A673 (cell line): Measurements from ENCODE around the gene NACC2.

ENCODE experiments used
- CTCF ChIP-seq: fragments of 300-800, 200-600 bp; sonication (generic); conservative IDR thresholded peaks from 2 replicates; pipeline ENCODE4 v1.5.1; 2017; ENCODE audit warnings: low read depth, mild to moderate bottlenecking, antibody characterized with exemption, low read length, moderate library complexity, mixed read lengths
- EZH2 ChIP-seq: fragments of 200-600 bp; sonication (generic); IDR thresholded peaks from 2 replicates; pipeline ENCODE4 v1.6.1; 2017; ENCODE audit warnings: borderline replicate concordance, low read depth, mild to moderate bottlenecking, mixed read lengths, antibody characterized with exemption, low read length; ENCODE audit not compliant: poor library complexity, severe bottlenecking

DNA sequence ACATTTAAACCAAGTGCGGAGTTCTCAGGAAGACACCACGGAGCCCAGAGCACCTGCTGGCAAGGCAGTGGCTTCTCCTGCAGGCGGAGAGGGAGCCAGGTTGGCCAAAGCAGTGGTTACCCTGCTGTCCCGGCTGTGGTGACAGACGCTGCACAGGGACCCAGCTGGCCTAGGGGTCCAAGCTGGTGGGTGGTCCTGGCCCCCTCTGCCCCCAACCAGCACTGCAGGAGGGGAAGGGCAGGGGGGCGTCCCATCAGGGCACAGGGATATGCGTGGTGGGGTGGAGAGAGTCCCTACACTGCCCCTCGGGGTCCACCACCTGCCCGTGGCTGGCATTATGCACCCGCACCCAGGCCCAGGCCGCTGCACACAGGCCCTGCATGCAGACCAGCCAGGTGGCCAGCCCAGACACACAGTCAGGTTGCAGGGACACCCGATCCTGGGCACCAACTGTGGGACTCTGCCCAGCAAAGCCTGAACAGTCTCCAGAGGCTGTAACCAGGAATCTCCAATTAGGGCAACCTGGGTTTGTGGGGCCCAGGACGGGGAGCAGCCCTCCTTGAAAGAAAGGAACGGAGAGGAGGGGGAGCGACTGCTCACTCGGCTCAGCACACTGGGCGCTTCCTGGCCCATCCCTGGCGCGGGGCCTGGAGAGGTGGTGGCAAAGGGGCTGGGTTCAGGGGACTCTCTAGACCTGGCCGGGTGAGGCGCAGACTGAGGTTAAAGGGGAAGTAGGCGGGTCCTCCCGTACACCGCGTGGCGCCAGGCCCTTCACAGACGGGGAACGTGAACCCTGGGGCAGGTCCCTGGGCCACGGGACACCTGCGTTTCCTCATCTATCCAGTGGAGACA is 46.3 kb downstream of the NACC2 start:
- TF ChIP-seq CTCF (no peak), EZH2 (no peak)
